ENCODE data around the gene E2F1.

Gene E2F1

DNA sequence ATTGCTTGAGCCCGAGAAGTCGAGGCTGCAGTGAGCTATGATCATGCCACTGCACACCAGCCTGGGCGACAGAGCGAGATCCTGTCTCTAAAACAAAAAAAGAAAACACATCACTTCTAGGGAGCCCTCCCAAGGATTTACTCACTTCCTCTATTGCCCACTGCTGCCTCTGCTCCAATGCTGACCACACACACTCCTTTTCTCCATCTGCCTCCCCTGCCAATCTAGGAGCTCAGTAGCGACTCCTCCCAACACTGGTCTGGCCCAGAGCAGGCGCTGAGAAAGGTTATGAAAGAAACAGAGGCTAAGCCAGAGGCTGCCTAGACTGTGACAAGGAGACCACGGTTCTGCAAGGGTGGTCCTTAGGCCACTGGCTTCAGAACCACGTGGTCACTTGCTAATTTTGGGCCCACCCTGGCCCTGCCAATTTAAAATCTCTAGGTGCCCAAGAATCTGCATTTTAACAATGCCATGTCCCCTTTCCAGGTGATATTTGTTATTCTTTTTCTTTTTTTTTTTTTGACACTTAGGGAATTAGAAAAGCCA is 1.3 kb upstream of the E2F1 start:
- no peak for ATAC-seq

DNA sequence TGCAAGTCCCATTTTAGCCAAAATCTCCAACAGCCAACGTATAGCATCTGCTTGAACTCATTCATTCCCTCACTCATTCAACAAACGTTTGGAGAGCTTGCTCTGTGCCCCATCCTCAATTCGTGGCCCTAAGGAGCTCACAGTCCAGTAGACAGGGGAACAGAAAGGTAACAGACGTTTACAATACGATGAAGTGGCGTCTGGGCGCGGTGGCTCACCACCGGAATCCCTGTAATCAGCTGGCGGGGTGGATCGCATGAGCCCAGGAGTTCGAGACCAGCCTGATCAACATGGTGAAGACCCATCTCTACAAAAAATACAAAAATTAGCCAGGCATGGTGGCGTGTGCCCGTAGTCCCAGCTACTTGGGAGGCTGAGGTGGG is 790 bp upstream of the E2F1 start:
- no peak for ATAC-seq

DNA sequence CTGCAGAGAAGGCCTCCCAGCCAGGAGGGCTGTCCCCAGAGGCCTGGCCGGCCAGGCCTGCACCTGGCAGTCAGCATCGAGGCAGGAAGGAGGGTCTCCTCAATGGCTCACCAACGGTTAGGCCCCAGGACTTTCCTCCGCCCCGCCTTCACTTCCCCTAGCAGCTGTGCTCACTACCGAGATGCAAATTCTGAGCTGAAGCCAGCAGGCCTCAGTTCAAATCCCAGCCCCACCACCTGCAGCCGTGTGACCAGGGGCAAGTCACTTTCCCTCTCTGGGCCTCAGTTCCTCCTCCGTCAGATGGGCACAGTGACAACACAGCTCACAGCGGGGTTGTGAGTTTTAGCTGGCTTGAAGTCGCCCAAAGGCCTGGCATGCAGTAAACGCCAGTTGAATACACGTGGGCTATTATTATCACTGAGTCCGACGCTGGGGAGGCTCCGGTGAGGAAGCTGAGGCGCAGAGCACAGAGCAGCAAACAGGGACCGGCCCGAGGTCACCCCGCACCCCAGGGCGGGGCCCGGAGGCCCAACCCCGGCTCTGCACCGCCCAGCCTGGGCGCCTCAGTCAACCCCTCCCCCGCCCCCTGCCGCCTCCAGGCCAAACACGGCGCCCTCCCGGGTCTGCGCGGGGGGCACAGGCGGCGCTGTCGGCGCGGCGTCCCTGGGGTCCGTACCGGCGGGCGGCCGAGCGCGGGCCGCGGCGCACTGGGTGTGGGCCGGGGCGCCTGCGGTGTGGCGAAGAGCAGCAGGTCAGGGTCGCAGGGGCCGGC is 671 bp downstream of the E2F1 start:
- ATAC-seq, result peak; percentile 38 to 41

DNA sequence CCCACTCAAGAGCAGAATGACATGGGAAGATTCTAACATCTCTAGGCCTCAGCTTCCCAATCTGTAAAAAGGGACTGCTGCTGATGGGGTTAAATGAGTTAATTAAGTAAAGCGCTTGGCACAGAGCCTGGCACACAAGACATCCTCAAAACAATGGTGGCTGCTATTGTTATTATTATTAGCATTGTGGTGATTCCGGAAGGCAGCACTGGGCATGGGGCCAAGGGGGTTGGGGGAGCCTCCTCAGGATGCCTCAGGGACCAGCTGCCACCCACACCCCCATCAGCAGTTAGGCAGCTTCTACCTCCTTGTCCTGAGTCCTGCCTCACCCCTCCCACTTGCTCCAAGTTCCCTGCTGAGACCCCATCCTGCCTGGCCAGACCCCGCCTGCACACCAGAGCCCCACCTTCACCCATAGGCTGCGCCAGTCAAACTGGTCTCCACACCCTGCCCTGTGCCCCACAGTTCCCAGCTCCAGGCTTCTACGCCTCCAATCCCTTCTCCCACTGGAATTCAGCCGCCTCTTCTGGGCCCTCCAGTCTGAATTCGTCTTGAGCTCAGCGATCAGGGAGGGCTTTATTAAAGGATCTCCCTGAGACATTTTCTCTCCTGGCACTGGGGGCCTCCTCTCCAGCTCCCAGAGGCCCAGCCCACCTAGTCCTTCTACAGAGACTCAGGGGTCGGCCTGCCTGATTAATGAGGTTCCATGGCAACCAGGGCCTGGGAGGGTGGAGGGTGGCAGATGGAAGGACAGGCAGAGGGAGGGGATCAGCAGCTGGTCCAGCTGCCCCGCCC is 1.5 kb downstream of the E2F1 start:
- ATAC-seq, result no peak

DNA sequence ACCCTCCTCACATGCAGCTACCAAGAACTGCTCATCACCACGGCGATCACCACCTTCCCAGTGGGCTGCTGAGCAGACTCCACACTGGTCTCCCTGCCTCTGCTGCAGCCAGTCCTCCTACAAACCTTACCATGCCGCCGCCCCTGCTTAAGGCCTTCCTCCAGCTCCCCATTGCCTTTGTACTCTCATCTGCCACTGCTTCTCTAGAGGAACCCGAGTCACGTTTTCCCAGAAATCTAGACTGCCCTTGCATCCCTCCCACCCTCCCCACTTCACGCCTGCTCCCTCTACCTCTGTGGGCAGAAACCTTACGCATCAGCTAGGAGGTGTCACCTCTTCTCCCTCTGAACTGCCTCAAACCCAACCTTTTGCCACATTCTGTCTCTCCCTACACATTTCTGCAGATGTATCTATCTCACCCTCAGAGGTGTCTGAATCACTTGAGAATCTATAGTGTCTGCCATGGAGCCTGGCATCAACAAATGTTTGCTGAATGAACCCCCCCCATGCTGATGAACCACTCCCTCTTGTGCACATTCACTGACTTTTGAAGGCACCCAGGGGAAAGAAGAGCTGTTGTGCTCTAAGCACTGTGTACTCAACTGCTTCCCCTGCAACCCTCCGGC is 4.3 kb downstream of the E2F1 start:
- ATAC-seq, result no peak

- no peak for ATAC-seq
Measured at GRCh38 chr20:33681288-33681687, 4.9 kb downstream of the E2F1 start.

DNA sequence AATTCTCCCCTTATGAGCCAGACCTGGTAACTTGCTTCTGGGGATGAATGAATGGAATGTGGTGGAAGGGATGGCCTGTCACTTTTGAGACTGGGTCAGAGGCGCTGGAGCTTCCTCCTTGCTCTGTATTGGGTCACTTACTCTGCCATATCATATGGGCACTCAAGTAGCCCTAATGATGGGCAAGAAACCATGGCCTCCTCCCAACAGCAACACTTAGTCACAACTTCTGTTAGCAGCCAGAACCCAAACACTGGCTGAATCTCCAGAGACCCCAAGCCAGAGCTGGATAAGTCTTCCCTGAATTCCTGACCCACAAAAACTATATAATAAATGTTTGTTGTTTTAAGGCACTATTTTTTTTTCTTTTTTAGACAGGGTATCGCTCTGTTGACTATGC is 5.5 kb downstream of the E2F1 start:
- ATAC-seq, result no peak

- peak; percentile 51 to 64 for ATAC-seq
Measured at GRCh38 chr20:33679758-33680485, 6.3 kb downstream of the E2F1 start.

DNA sequence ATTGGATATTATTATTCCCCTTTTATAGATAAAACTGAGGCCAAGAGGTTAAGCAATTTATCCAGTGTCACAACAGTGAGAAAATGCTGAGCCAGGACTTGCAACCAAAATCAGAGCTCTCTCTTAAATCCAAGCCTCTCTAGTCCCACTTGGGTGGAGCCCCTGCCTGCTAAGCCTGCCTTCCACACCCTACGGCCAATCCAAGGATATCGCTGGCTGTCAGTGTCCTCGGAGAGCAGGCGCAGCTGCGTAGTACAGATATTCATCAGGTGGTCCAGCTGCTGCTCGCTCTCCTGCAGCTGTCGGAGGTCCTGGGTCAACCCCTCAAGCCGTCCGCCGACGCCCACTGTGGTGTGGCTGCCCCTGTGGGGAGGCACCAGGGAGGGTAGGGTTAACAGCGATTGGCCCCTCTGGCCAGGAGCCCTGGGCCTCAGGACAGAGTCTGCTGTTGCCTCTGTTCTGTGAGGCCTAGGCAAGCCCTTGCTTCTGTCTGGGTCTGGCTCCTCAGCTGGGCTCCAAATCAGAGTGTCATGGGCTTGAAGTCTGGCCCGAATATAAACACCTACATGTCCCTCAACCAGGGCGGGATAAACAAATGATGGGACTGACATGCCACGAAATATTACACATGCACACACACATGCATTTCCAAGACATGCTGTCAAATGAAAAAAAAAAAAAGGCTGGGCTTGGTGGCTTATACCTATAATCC is 8.0 kb downstream of the E2F1 start:
- no peak for ATAC-seq

GRCh38 chr20:33676652-33677645 is 9.2 kb downstream of the E2F1 start:
- ATAC-seq, result no peak

- ATAC-seq, result no peak
Measured at GRCh38 chr20:33676121-33676520, 10.1 kb downstream of the E2F1 start.

DNA sequence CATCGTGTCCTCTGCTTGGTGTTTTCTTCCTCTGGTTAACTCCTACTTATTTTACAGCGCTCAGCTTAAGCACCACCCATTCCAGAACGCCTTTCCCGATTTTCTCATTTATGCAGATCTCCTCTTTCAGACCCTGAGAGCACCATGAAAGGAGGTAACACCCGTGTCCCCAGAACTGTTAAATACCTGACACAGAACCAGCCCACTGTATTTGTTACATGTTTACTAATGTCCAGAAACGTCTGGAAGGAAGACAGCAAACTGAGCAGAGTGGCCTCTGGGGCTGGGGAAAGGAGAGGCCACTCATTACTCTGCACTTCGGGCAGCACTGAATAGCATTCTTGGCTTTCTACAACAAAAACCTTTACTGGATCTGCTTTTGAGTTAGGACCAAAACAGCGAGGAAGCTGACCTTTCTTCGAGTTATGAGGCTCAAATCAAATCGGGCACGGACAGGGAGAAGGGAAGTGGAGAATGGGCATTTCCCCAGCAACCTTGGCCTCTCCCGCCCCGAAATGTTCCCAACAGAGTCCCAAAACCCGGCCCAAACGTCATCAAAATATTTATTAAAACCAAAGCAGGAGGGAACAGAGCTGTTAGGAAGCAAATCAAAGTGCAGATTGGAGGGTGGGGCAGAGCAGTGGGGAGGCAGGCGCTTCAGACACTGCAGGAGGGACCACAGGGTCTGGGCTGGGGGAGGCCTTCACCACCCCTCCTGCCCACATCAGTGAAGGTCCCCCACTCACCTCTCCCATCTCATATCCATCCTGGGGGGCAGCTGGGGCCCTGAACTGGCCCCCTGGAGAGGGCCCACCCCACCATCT is 10.8 kb downstream of the E2F1 start:
- no peak for ATAC-seq

GRCh38 chr20:33674294-33675135 is 11.7 kb downstream of the E2F1 start, which contains the start of gene NECAB3:
TSS of gene NECAB3 (minus strand) at chr20:33674428. CDS start at chr20:33674352, 76 bp downstream.
- peak; percentile 75 to 82 for ATAC-seq

DNA sequence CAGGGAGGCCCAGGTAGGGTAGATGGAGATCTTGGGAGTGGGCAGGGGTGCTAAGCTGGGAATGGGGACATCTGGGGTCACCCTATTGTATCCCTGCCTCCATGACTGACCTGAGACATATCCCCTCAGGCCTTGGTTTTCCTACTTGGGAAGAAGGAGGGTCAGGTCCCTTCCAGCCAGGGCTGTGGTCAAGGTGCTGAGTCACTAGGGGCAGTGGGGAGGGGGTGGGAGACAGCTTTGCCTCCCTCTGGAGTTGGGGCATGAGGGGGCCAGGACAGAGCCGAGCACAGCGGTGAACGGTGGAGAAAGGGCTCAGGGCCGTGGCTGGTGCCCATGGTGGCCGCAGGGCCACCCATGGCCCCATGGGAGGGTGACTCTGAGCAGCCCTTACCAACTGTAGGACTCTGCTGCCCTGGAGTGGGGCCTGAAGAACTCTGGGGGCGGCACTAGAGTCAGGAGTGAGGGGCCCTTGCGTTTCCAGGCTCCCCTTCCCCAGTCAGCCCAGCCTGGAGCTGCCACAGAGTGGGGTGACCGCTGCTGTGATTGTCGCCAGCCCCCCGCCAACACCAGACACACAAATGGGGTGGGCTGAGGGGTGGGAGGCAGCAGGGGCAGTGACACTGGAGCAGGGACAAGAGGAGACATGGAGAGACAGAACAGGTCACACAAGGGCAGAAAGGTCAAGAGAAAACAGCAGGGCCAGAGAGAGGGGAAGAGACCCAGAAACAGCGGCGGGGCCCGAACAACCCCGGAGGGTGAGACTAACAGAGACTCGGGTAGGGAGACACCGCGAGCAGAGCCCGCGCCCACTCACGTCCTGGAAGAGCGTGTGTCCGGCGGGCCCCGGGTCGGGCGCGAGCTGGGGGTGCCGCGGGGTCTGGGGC is 12.5 kb downstream of the E2F1 start:
- peak; percentile 31 to 38 for ATAC-seq

DNA sequence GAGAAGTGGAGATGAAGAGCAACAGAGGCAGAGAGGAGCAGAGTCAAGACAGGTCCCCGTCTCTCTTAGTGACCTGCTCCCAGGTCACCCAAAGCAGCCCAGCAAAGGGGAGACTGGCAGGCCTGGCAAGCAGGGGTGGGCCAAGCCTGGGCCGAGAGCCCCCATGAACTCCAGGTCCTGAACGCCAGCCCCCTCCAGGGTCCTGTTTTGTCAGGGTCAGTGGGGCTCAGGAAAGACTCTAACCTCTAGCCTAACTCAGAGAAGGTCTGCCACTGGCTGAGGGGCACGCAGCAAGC is 13.1 kb downstream of the E2F1 start:
- no peak for ATAC-seq

DNA sequence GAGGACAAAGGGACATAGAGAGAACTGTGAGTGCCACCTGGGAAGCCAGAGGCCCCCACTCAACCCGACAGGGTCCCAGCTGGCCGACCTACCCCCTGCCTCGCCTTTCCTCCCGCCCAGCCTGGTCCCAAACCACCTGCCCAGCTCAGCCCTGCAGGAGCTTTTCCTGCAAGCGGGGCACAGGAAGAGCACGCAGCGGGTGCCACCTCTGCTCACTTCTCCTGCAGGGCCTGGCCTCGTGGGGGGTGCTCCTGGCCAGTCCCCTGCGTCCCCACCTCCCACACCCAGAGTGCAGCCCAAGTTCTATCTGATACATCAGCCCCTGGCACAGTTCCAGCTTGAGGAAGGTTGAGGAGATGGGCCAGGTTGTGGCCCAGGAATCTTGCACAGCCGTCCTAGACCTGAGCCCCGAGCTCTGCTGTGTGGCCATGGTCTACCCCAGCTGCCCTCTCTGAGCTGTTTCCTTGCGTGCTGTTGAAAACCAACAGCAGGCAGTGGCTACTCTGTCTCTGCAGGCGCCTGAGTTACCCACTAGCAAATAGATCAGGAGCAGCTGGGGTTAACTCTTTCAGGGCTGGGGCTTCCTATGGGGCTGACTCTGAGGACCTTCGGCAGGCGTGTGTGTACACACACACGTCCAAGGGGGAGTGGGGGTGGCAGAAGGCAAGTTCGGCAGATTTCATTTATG is 13.6 kb downstream of the E2F1 start:
- no peak for ATAC-seq

DNA sequence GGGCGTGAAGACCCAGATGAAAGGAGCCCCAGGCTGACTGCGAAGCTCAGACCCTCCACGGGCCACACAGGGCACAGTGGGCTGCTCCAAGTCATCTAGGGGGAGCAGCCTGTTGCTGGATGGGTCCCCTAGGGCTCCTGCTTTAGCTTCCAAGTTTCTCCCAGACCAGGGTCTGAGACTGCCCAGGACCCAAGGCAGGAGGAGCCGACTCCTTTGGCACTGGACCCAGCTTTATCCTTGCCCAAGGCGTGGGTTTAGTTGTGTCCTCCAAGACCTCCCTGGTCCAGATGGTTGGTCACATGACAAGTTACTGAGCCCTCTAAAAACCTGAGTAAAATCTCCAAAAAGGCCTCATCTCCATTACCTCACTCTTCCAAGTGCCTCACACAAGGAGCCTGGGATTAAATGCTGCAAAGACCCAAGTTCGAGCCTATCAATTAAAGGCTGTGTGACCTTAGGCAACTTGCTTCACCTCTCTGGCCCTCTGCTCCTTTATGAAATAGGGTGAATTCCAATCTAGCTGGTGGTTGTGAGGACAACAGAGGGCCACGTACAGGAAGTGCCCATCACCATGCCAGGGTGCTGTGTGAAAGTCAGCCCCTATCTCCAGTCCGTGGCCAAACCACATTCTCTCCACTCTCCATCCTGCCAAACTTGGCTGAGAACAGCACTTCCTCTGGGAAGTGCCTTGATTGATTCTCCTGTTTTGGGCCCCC is 14.5 kb downstream of the E2F1 start:
- no peak for ATAC-seq
